HG02885 (cell line): ENCODE measurements around the gene LZTFL1.
"Not testable (repeated sequence)": the region's sequence is repeated elsewhere in the genome, so short reads cannot be mapped to it uniquely, and the experiment has no call there.

Source experiments
- ATAC-seq: cut with Tn5 transposase; IDR thresholded peaks from one replicate; pipeline ENCODE4 v1.9.1; 2021; ENCODE audit warnings: mild to moderate bottlenecking; ENCODE audit not compliant: unreplicated experiment, poor library complexity

LZTFL1 gene

GRCh38 chr3:45865563-45865962 lies 23.6 kb upstream of the LZTFL1 start:
- ATAC-seq: no peak

- peak; percentile 67 for ATAC-seq
Measured at GRCh38 chr3:45864760-45865519, 23.0 kb upstream of the LZTFL1 start.

- ATAC-seq: peak; percentile 52
Measured at GRCh38 chr3:45861043-45861719, 19.3 kb upstream of the LZTFL1 start.

GRCh38 chr3:45860481-45860880 lies 18.6 kb upstream of the LZTFL1 start:
- ATAC-seq: no peak

GRCh38 chr3:45858809-45859543 lies 17.1 kb upstream of the LZTFL1 start:
- ATAC-seq: no peak

GRCh38 chr3:45857024-45857423 lies 15.1 kb upstream of the LZTFL1 start:
- not testable (repeated sequence) for ATAC-seq

- ATAC-seq: not testable (repeated sequence)
Measured at GRCh38 chr3:45856323-45856722, 14.4 kb upstream of the LZTFL1 start.

GRCh38 chr3:45852828-45853227 lies 10.9 kb upstream of the LZTFL1 start:
- ATAC-seq: no peak

- ATAC-seq: no peak
Measured at GRCh38 chr3:45848392-45848791, 6.5 kb upstream of the LZTFL1 start.

- ATAC-seq: no peak
Measured at GRCh38 chr3:45844616-45845015, 2.7 kb upstream of the LZTFL1 start.

GRCh38 chr3:45842851-45843625 lies 1.1 kb upstream of the LZTFL1 start:
- ATAC-seq: no peak

GRCh38 chr3:45841420-45841756 lies 531 bp downstream of the LZTFL1 start:
- peak; percentile 16 for ATAC-seq

- ATAC-seq: no peak
Measured at GRCh38 chr3:45838466-45838865, 3.5 kb downstream of the LZTFL1 start.

GRCh38 chr3:45832699-45833098 lies 9.2 kb downstream of the LZTFL1 start:
- ATAC-seq: no peak

- ATAC-seq: no peak
Measured at GRCh38 chr3:45830121-45830520, 11.8 kb downstream of the LZTFL1 start.

GRCh38 chr3:45826908-45827307 lies 15.0 kb downstream of the LZTFL1 start:
- no peak for ATAC-seq

GRCh38 chr3:45826321-45826720 lies 15.6 kb downstream of the LZTFL1 start:
- ATAC-seq: no peak

GRCh38 chr3:45821127-45821526 lies 20.8 kb downstream of the LZTFL1 start:
- no peak for ATAC-seq

- no peak for ATAC-seq
Measured at GRCh38 chr3:45819543-45819942, 22.4 kb downstream of the LZTFL1 start.

- no peak for ATAC-seq
Measured at GRCh38 chr3:45817831-45818522, 23.9 kb downstream of the LZTFL1 start.
